ENCODE results near the gene TIE1. TPM values are rescaled to one million over a fixed set of nuclear protein-coding genes. Genes with fewer than 3 reads are reported as not detected.

TIE1 gene
- total and polyA plus RNA-seq, 9 of the 15 experiments (the other 6 are each of a cell fraction or from before 2014, with no cell fraction given), result 0.07 to 0.49 (median 0.14) TPM; not detected in 4

DNA sequence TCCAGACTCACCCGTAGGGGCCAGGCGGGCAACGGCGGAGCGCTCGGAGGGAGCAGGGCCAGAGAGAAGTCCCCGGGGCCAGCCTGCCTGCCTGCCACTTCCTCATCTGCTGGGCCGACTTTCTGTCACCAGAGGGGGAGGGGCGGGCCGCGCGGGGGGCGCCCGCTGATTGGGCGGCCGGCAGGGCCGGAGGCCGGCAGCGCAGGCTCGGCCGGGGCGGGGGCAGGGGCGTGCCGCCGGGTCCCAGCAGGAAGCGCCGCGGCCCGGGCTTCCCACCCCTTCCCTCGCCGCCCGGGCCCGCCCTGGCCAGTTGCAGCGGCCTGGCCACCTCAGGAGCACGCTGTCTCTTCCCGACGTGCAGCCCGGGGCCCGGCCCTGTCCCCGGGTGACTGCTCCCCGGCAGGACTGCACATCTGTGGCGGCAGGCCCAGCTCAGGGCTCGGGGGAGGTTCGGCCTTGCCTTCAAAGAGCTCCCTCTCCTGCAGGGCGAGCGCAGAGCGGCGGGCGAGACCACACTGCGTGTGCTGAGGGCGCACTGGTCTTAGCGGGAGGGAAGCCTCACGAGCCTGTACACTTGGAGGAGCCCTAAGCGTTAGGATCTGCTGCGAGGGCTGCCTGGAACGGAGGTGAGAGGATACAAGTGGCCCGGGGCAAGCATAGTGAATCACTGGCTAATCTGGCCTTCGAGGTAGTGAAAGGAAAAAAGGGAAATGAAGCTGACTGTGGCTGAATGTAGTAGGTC, 67.3 kb downstream of the TIE1 start, which contains the start of gene ELOVL1 (continued):
- TF ChIP-seq, protein P1, sequence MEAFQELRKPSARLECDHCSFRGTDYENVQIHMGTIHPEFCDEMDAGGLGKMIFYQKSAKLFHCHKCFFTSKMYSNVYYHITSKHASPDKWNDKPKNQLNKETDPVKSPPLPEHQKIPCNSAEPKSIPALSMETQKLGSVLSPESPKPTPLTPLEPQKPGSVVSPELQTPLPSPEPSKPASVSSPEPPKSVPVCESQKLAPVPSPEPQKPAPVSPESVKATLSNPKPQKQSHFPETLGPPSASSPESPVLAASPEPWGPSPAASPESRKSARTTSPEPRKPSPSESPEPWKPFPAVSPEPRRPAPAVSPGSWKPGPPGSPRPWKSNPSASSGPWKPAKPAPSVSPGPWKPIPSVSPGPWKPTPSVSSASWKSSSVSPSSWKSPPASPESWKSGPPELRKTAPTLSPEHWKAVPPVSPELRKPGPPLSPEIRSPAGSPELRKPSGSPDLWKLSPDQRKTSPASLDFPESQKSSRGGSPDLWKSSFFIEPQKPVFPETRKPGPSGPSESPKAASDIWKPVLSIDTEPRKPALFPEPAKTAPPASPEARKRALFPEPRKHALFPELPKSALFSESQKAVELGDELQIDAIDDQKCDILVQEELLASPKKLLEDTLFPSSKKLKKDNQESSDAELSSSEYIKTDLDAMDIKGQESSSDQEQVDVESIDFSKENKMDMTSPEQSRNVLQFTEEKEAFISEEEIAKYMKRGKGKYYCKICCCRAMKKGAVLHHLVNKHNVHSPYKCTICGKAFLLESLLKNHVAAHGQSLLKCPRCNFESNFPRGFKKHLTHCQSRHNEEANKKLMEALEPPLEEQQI (IDR thresholded peaks at IDR 0.05), result no peak
- peak in 1 of 2 experiments; percentile 76; a peak in 2 of 4 replicates for TF ChIP-seq TRIM24 (IDR thresholded peaks at IDR 0.05)
- TF ChIP-seq STAT5B (CRISPR knock-in tag; IDR thresholded peaks at IDR 0.05), result no peak
- peak; percentile 95 for TF ChIP-seq CXXC5 (CRISPR knock-in tag; IDR thresholded peaks at IDR 0.05)
- TF ChIP-seq ETV6 (IDR thresholded peaks at IDR 0.05; ENCODE audit: borderline replicate concordance in 1 of 2, low read depth in 2 of 2, low read length in 1 of 2), result no peak
- TF ChIP-seq ETV6 (CRISPR knock-in tag; IDR thresholded peaks at IDR 0.05; ENCODE audit: borderline replicate concordance), result no peak
- no peak; the same call in 1 of the 2 replicates for TF ChIP-seq ZNF197 (CRISPR knock-in tag; IDR thresholded peaks at IDR 0.05; ENCODE audit: low read depth)
- TF ChIP-seq TCFL5 (CRISPR knock-in tag; conservative IDR thresholded peaks at IDR 0.05), result no peak
- TF ChIP-seq ZNF780A (CRISPR knock-in tag; IDR thresholded peaks at IDR 0.05), result no peak
- TF ChIP-seq GATAD2A (IDR thresholded peaks at IDR 0.05), result no peak
- no peak for TF ChIP-seq ZSCAN29 (IDR thresholded peaks at IDR 0.05)
- TF ChIP-seq, protein P2, sequence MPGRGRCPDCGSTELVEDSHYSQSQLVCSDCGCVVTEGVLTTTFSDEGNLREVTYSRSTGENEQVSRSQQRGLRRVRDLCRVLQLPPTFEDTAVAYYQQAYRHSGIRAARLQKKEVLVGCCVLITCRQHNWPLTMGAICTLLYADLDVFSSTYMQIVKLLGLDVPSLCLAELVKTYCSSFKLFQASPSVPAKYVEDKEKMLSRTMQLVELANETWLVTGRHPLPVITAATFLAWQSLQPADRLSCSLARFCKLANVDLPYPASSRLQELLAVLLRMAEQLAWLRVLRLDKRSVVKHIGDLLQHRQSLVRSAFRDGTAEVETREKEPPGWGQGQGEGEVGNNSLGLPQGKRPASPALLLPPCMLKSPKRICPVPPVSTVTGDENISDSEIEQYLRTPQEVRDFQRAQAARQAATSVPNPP (IDR thresholded peaks at IDR 0.05; ENCODE audit: borderline replicate concordance, insufficient read depth, insufficient read length), result no peak
- no peak for TF ChIP-seq EWSR1 (IDR thresholded peaks at IDR 0.05; ENCODE audit: borderline replicate concordance, low read depth, partially characterized antibody)
- TF ChIP-seq, protein P3, sequence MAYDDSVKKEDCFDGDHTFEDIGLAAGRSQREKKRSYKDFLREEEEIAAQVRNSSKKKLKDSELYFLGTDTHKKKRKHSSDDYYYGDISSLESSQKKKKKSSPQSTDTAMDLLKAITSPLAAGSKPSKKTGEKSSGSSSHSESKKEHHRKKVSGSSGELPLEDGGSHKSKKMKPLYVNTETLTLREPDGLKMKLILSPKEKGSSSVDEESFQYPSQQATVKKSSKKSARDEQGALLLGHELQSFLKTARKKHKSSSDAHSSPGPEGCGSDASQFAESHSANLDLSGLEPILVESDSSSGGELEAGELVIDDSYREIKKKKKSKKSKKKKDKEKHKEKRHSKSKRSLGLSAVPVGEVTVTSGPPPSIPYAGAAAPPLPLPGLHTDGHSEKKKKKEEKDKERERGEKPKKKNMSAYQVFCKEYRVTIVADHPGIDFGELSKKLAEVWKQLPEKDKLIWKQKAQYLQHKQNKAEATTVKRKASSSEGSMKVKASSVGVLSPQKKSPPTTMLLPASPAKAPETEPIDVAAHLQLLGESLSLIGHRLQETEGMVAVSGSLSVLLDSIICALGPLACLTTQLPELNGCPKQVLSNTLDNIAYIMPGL (CRISPR knock-in tag; IDR thresholded peaks at IDR 0.05), result peak; percentile 83; the same call in 1 of the 2 replicates
- peak; percentile 96 for TF ChIP-seq HDGF (IDR thresholded peaks at IDR 0.05)
- peak; percentile 94 for TF ChIP-seq CTBP1 (IDR thresholded peaks at IDR 0.05; ENCODE audit: borderline replicate concordance)
- TF ChIP-seq, protein P4, sequence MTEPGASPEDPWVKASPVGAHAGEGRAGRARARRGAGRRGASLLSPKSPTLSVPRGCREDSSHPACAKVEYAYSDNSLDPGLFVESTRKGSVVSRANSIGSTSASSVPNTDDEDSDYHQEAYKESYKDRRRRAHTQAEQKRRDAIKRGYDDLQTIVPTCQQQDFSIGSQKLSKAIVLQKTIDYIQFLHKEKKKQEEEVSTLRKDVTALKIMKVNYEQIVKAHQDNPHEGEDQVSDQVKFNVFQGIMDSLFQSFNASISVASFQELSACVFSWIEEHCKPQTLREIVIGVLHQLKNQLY (CRISPR knock-in tag; conservative IDR thresholded peaks at IDR 0.05), result peak in 1 of 2 experiments; percentile 70; a peak in 1 of 4 replicates
- TF ChIP-seq, protein P5, sequence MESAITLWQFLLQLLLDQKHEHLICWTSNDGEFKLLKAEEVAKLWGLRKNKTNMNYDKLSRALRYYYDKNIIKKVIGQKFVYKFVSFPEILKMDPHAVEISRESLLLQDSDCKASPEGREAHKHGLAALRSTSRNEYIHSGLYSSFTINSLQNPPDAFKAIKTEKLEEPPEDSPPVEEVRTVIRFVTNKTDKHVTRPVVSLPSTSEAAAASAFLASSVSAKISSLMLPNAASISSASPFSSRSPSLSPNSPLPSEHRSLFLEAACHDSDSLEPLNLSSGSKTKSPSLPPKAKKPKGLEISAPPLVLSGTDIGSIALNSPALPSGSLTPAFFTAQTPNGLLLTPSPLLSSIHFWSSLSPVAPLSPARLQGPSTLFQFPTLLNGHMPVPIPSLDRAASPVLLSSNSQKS (CRISPR knock-in tag; IDR thresholded peaks at IDR 0.05), result no peak
- no peak for TF ChIP-seq CBFA2T2 (conservative IDR thresholded peaks at IDR 0.05)
- peak; percentile 87; the same call in 1 of the 2 replicates for TF ChIP-seq GTF2E2 (tag; IDR thresholded peaks at IDR 0.05)
- no peak for TF ChIP-seq BDP1 (IDR thresholded peaks at IDR 0.05; ENCODE audit: insufficient read depth, insufficient read length)
- TF ChIP-seq ZNF217 (CRISPR knock-in tag; IDR thresholded peaks at IDR 0.05), result peak; percentile 46; the same call in 1 of the 2 replicates
